GM19397 (cell line): ENCODE measurements around the gene GATA5.

Experiments
- ATAC-seq: cut with Tn5 transposase; IDR thresholded peaks from one replicate; pipeline ENCODE4 v1.9.1; 2021; ENCODE audit warnings: mild to moderate bottlenecking, moderate library complexity; ENCODE audit not compliant: unreplicated experiment

GATA5 gene

DNA sequence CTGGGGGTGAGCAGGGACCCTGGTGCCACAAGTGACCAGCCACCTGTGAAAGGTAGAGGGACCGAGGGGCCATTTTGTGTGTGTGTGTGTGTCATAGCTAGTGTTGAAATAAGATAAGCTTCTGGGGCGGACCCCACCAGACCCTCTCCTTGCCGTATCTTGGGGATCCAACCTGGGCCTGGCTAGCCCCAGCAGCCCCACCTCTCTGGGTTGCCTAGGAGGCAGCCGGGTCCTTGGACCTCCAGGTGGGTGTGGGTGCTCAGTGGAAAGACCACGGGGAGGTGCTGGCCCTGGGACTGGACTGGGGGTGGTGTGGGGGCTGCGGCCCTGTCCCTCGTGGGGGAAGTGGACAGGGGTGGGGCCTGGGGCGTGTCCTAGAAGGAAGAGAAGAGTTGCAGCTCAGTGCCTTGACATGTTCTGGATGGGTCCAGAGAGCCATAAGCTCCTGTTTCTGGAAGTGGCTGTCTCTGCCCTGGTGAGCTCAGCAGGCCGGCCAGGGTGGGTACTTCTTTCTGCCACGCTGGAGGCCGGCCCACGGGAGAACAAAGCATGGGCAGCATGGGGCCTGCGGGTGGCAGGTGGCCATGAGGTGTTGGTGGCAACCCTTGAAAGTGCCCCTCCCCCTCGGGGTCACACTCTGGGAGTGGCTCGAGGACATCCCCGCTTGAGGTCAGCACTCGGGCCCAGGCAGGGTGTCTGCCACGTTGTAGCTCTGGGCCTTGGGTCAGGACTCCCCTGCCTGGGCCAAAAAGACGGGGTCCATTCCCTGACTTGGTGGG lies 56.9 kb downstream of the GATA5 start:
- ATAC-seq, result no peak

DNA sequence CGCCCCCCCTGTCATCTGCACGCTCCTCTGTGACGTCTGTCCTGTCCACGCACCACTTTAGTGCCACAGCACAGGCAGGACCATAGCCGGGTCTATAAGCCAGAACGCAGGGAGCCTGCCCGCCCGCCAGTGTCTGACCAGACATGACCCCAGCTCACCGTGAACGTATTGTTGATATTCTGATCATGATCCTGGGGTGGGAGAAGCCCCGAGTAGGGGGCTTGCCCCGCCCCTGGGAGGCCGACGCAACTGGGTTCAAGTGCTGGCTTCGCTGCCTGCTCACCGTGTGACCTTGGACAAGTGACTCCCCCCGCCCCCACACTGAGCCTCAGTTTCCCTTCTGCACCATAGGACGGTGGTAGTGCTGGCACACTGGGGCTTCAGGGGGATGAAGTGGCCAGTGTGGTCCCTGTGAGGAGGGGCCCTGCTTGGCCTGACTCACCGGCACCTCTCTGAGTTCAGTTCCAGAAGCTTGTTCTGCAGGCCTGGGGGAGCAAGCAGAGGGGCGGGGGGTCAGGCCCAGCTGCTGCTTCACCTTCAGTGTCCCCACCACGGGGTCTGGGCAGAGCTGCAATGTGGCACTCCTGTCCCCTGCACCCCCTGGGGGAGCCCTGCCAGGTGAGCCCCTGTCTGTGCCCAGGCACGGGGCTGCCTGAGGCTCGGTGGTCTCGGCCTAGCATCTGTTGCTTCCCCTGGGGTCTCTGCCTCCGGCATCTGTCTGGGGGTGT lies 57.6 kb downstream of the GATA5 start:
- no peak for ATAC-seq

DNA sequence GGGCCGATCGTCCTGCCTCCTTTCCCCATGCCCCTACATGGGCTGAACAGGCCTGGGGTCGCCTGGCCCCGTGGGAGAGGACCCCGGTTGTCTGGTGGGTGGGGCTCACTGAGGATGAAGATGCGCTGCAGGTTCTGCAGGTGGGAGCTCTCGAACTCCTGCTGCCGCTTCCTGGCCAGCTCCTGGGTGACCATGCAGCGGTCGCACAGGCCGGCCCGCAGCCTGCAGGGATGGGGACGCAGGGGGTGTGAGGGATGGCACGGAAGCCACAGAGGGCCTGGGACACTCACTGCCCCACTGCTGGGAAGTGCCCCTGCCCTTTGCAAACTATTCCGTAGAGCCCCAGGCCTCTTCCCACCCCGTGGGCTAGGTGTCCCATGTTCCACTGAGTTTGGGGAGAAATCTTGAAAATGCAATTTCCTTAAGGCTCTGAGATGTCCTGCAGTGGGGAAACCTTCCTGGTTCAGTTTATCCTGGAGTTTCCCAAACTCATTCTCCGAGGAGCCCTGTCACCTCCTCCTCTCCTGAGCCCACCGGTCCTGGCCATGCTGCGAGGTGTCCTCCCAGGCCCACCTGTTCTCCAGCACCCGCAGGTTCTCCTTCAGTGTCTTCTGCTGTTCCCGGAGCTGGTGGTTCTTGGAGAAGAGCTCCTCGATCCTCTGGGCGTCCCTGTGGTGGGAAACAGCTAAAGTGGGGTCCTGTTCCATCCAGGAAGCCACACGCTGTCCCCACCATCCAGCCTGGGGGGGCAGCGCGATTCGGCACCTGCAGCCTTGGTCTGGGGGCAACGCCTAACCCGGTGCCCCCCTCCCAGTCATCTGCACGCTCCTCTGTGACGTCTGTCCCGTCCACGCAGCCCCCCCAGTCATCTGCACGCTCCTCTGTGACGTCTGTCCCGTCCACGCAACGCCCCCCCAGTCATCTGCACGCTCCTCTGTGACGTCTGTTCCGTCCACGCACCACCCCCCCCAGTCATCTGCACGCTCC lies 58.9 kb downstream of the GATA5 start:
- ATAC-seq, result no peak

DNA sequence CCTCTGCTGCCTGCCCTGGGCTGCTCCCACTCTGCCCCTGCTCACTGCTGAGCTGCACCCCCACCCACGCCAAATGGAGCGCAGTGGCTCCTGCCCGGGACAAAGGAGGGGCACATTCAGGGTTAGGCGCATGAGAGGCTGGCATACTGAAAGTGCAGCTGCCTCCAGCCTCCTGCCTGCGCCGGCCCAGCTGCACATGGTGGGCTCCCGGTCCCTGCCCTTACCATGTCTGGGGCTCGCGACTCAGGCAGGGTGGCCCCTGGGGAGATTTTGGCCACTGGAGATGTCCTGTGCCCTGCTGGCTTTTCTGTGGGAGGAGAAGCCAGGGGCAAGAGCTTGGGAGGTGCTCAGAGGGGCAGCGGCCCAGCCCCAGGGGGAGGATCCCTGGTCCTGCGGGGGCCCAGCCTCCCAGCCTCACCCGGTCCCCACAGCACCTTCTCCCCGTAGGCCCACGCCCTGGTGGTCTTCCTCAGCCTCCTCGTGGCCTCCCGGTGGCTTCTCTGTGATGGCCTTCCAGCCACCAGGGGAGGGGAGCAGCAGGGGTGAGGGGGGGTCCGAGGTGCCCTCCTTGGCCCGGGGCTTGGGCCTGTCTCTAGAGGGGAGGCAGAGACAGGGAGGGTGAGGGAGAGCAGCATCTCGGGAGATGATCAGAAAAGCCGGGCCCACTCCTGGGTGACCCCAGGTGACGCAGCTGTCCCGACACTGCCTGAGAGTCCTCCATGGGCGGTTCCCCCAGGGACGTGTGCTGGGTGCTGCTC lies 60.3 kb downstream of the GATA5 start:
- ATAC-seq, result no peak

DNA sequence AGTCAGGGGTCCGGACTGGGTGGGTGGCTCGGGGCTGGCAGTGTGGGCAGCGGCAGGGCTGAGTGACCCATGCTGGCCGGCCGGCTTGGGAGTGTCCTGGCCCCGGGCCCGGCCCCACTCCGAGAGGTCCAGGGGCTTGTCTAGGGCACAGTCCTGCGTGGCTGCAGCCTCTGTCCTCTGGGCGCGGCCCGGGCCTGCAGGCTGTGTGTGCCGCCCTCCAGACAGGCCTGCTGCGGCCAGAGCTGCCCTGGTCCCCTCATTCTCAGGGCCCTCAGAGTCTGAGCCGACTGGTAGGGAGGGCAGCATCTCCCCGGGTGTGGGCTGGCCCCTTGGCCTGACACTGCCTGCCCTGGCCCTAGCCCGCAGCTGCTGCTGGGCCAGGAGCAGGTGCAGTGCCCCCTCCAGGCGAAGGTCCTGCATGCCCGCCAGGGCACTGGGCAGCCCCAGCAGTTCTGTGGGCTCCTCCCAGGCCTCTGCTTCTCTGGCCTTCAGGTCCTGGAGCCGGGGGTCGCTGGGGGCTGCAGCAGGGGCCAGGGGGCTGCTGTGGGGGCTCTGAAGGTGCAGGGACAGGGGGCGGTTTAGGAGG lies 61.8 kb downstream of the GATA5 start:
- ATAC-seq, result no peak
